SU-DHL-6 (cell line): ENCODE results near the gene HPX.

Experiments
- H2AFZ ChIP-seq: fragments of 200-600 bp; sonication (generic); 2 replicates; pipeline ENCODE4 v1.6.1; 2014; ENCODE audit warnings: low read depth, mild to moderate bottlenecking, moderate library complexity, mixed read lengths, antibody characterized with exemption, low read length; ENCODE audit not compliant: severe bottlenecking
- H3F3A ChIP-seq: fragments of 200-600 bp; shearing (Covaris generic); 2 replicates; pipeline ENCODE4 v1.6.0; 2016; ENCODE audit warnings: antibody characterized with exemption, mild to moderate bottlenecking; ENCODE audit not compliant: insufficient read depth
- H3K27ac ChIP-seq: fragments of 200-600 bp; sonication (generic); 2 replicates; pipeline ENCODE4 v1.5.1; 2016; ENCODE audit warnings: low read depth, mild to moderate bottlenecking, low read length, moderate library complexity, mixed read lengths
- H3K27me3 ChIP-seq: fragments of 200-600 bp; sonication (generic), shearing (Covaris generic); 2 replicates; pipeline ENCODE4 v1.6.0; 2014; ENCODE audit warnings: mild to moderate bottlenecking, low read length
- H3K36me3 ChIP-seq: fragments of 200-600 bp; sonication (generic); 2 replicates; pipeline ENCODE4 v1.6.1; 2014; ENCODE audit warnings: mild to moderate bottlenecking, low read length, mixed read lengths
- H3K4me2 ChIP-seq: fragments of 300-600, 200-600 bp; shearing (Covaris generic), sonication (generic); 2 replicates; pipeline ENCODE4 v1.6.0; 2014; ENCODE audit warnings: low read length, low read depth, mild to moderate bottlenecking; ENCODE audit not compliant: poor library complexity, severe bottlenecking
- H3K4me3 ChIP-seq: fragments of 200-600 bp; sonication (generic); 2 replicates; pipeline ENCODE4 v1.5.1; 2014; ENCODE audit warnings: antibody characterized with exemption, low read length, mild to moderate bottlenecking, mixed read lengths; ENCODE audit not compliant: insufficient read depth, poor library complexity, severe bottlenecking
- H3K79me2 ChIP-seq: fragments of 200-600 bp; sonication (generic); 2 replicates; pipeline ENCODE4 v1.6.1; 2014; ENCODE audit warnings: mild to moderate bottlenecking, low read length, moderate library complexity; ENCODE audit not compliant: insufficient read depth
- H3K9ac ChIP-seq: fragments of 200-600 bp; sonication (generic); 2 replicates; pipeline ENCODE4 v1.7.0; 2014; ENCODE audit warnings: mild to moderate bottlenecking, low read length
- H3K9me2 ChIP-seq: fragments of 200-600 bp; sonication (generic); replicated peaks from 2 replicates; pipeline ENCODE4 v1.6.1; 2014; ENCODE audit warnings: low read length; ENCODE audit not compliant: insufficient read depth
- H3K9me3 ChIP-seq: fragments of 200-600 bp; sonication (generic); 2 replicates; pipeline ENCODE4 v1.6.1; 2014; ENCODE audit warnings: low read length, mixed read lengths; ENCODE audit not compliant: insufficient read depth
- H4K20me1 ChIP-seq: fragments of 200-600 bp; sonication (generic); 2 replicates; pipeline ENCODE4 v1.6.1; 2014; ENCODE audit warnings: low read depth, mild to moderate bottlenecking, antibody characterized with exemption, low read length, moderate library complexity, mixed read lengths
- CTCF ChIP-seq: fragments of 200-600 bp; sonication (generic); IDR thresholded peaks from one replicate; pipeline ENCODE4 v1.5.1; 2017; ENCODE audit warnings: antibody characterized with exemption, mild to moderate bottlenecking, low read length, moderate library complexity; ENCODE audit not compliant: insufficient read depth, poor library complexity, severe bottlenecking
- EZH2phosphoT487 ChIP-seq: fragments of 200-600 bp; sonication (generic), shearing (Covaris generic); conservative IDR thresholded peaks from 2 replicates; pipeline ENCODE4 v1.6.1; 2018; ENCODE audit warnings: mild to moderate bottlenecking, antibody characterized with exemption, low read length, moderate library complexity, mixed read lengths

HPX gene

GRCh38 chr11:6453152-6453551 lies 12.4 kb upstream of the HPX start:
- TF ChIP-seq CTCF, result no peak
- no peak for TF ChIP-seq EZH2phosphoT487
- no peaks in the 10 kb centered on the region for H3F3A ChIP-seq
- no peaks in the 10 kb centered on the region for H3K9me2 ChIP-seq
- no peak overlapping the region for H3K27ac ChIP-seq
- H2AFZ ChIP-seq, result no peak overlapping the region
- H3K4me3 ChIP-seq, result no peak overlapping the region
- no peaks in the 10 kb centered on the region for H3K36me3 ChIP-seq
- H3K79me2 ChIP-seq, result no peaks in the 10 kb centered on the region
- H3K27me3 ChIP-seq, result no peaks in the 10 kb centered on the region
- H4K20me1 ChIP-seq, result no peaks in the 10 kb centered on the region
- no peak overlapping the region for H3K4me2 ChIP-seq
- H3K9ac ChIP-seq, result no peak overlapping the region
- no peaks in the 10 kb centered on the region for H3K9me3 ChIP-seq

- TF ChIP-seq CTCF (no peak), EZH2phosphoT487 (no peak)
- H3K9ac ChIP-seq, result no peak overlapping the region
- no peaks in the 10 kb centered on the region for H4K20me1 ChIP-seq
- no peak overlapping the region for H3K4me3 ChIP-seq
- no peaks in the 10 kb centered on the region for H3K36me3 ChIP-seq
- no peaks in the 10 kb centered on the region for H3K9me2 ChIP-seq
- no peak overlapping the region for H3K4me2 ChIP-seq
- no peaks in the 10 kb centered on the region for H3F3A ChIP-seq
- H3K79me2 ChIP-seq, result no peaks in the 10 kb centered on the region
- H3K9me3 ChIP-seq, result no peaks in the 10 kb centered on the region
- H2AFZ ChIP-seq, result no peak overlapping the region
- no peaks in the 10 kb centered on the region for H3K27me3 ChIP-seq
- H3K27ac ChIP-seq, result no peak overlapping the region
Observed at GRCh38 chr11:6452219-6452618, 11.4 kb upstream of the HPX start.

GRCh38 chr11:6448574-6448973 lies 7.8 kb upstream of the HPX start:
- Histone ChIP-seq H3K4me2 (no peak overlapping the region), H3K79me2 (no peaks in the 10 kb centered on the region), H4K20me1 (no peaks in the 10 kb centered on the region), H3K4me3 (no peak overlapping the region), H3K36me3 (no peaks in the 10 kb centered on the region), H3F3A (no peaks in the 10 kb centered on the region), H3K27ac (no peak overlapping the region), H2AFZ (no peak overlapping the region), H3K9me3 (no peaks in the 10 kb centered on the region), H3K9me2 (no peaks in the 10 kb centered on the region), H3K9ac (no peak overlapping the region), H3K27me3 (no peaks in the 10 kb centered on the region)
- TF ChIP-seq CTCF, result no peak
- TF ChIP-seq EZH2phosphoT487, result no peak
